B cell (primary cell): ENCODE results near the gene CTDSPL. TPM values are rescaled to one million over a fixed set of nuclear protein-coding genes. Genes with fewer than 3 reads are reported as not detected.

ENCODE experiments used
- ATAC-seq: fragments of 200-7000 bp; cut with Tn5 transposase; one replicate; pipeline ENCODE4 v1.10.0; 2021; ENCODE audit warnings: low read depth, mild to moderate bottlenecking, moderate number of reproducible peaks, moderate library complexity
- CTCF ChIA-PET: fragments of 350-600 bp; sonication (Branson Sonifier 250); formaldehyde crosslinking; loops from one replicate; lab custom pipeline; 2021; ENCODE audit warnings: antibody characterized with exemption, inconsistent platforms; lab: Charles Lee
- POLR2A ChIA-PET: fragments of 350-600 bp; sonication (Branson Sonifier 250); formaldehyde crosslinking; loops from one replicate; lab custom pipeline; 2021; ENCODE audit warnings: antibody characterized with exemption; lab: Charles Lee
- DNase-seq: peaks from one replicate; pipeline ENCODE4 v3.0.0; 2013
- H2AFZ ChIP-seq: 2 replicates; pipeline ENCODE4 v1.6.1; 2012; ENCODE audit warnings: mild to moderate bottlenecking, low read depth, low read length; ENCODE audit not compliant: insufficient read depth, poor library complexity, severe bottlenecking
- H3K27ac ChIP-seq, 2 donors: 1 replicate in 1 of 2; 2 replicates in 1 of 2; pipeline ENCODE4 v1.5.1; 2012 to 2013; ENCODE audit warnings: low read length in 2 of 2, mild to moderate bottlenecking in 2 of 2, moderate library complexity in 1 of 2
- H3K27me3 ChIP-seq, 4 experiments: fragments of 200-600 bp in 1 of 4; sonication (generic) in 1 of 4; replicated peaks in 1 of 4; 1 replicate in 2 of 4; 2 replicates in 2 of 4; pipeline versions ENCODE4 v1.6.1 to v1.7.0; 2013 to 2016; ENCODE audit warnings: low read length in 3 of 4, mild to moderate bottlenecking in 2 of 4, mixed read lengths in 1 of 4, moderate library complexity in 1 of 4; ENCODE audit not compliant: insufficient read depth in 4 of 4, control insufficient read depth in 3 of 4; ENCODE audit errors: control extremely low read depth in 1 of 4
- H3K36me3 ChIP-seq, 2 experiments: replicated peaks in 1 of 2; 1 replicate in 1 of 2; 2 replicates in 1 of 2; pipeline versions ENCODE4 v1.6.1 to v1.7.1; 2013; ENCODE audit warnings: low read length in 1 of 2; ENCODE audit not compliant: insufficient read depth in 2 of 2, control insufficient read depth in 1 of 2; ENCODE audit errors: control extremely low read depth in 1 of 2, extremely low read depth in 1 of 2
- H3K4me1 ChIP-seq, 2 donors: fragments of 200-600 bp in 1 of 2; sonication (generic) in 1 of 2; 1 replicate in 1 of 2; 2 replicates in 1 of 2; pipeline versions ENCODE4 v1.5.1 to v1.6.1; 2013 to 2017; ENCODE audit warnings: low read length in 2 of 2; ENCODE audit not compliant: control insufficient read depth in 2 of 2, insufficient read depth in 2 of 2
- H3K4me2 ChIP-seq: replicated peaks from 2 replicates; pipeline ENCODE3; 2012; ENCODE audit warnings: mild to moderate bottlenecking, low read depth, low read length; ENCODE audit not compliant: poor library complexity, severe bottlenecking
- H3K4me3 ChIP-seq, 5 experiments: fragments of 200-600 bp in 1 of 5; sonication (generic) in 1 of 5; 1 replicate in 3 of 5; 2 replicates in 2 of 5; pipeline versions ENCODE4 v1.5.1 to v1.7.0; 2011 to 2016; ENCODE audit warnings: low read length in 4 of 5, mild to moderate bottlenecking in 4 of 5, low read depth in 2 of 5, control low read depth in 1 of 5, moderate library complexity in 1 of 5; ENCODE audit not compliant: insufficient read depth in 1 of 5; ENCODE audit errors: control extremely low read depth in 1 of 5, extremely low read depth in 1 of 5
- H3K79me2 ChIP-seq: fragments of 200-600 bp; sonication (generic); one replicate; pipeline ENCODE4 v1.6.0; 2016; ENCODE audit warnings: low read length; ENCODE audit not compliant: control insufficient read depth, insufficient read depth
- H3K9ac ChIP-seq: fragments of 200-600 bp; sonication (generic); 2 replicates; pipeline ENCODE4 v1.6.1; 2017; ENCODE audit warnings: mild to moderate bottlenecking, low read length, moderate library complexity
- H3K9me3 ChIP-seq, 3 donors: one replicate each; pipeline versions ENCODE4 v1.6.1 to v1.7.1; 2013; ENCODE audit warnings: low read length in 2 of 3; ENCODE audit not compliant: control insufficient read depth in 2 of 3, insufficient read depth in 1 of 3; ENCODE audit errors: control extremely low read depth in 1 of 3
- H4K20me1 ChIP-seq: 2 replicates; pipeline ENCODE4 v1.6.0; 2012; ENCODE audit warnings: mild to moderate bottlenecking, low read length; ENCODE audit not compliant: insufficient read depth, control insufficient read depth, poor library complexity, severe bottlenecking
- H3K27ac Mint-ChIP-seq: one replicate; pipeline ENCODE4 v1.8.0; 2021; ENCODE audit warnings: mixed read lengths
- H3K27me3 Mint-ChIP-seq: one replicate; pipeline ENCODE4 v1.8.0; 2021; ENCODE audit warnings: mixed read lengths
- H3K4me1 Mint-ChIP-seq: one replicate; pipeline ENCODE4 v1.8.0; 2021; ENCODE audit warnings: mixed read lengths
- H3K4me3 Mint-ChIP-seq: one replicate; pipeline ENCODE4 v1.8.0; 2021; ENCODE audit warnings: mixed read lengths
- H3K9me3 Mint-ChIP-seq: one replicate; pipeline ENCODE4 v1.8.0; 2022; ENCODE audit warnings: mixed read lengths; ENCODE audit not compliant: insufficient read depth
- CTCF ChIP-seq: fragments of 200-600 bp; IDR thresholded peaks from one replicate; pipeline ENCODE4 v1.8.0; 2022; ENCODE audit warnings: antibody characterized with exemption, mild to moderate bottlenecking
- EZH2 ChIP-seq: IDR thresholded peaks from 2 replicates; pipeline ENCODE4 v1.6.1; 2012; ENCODE audit warnings: borderline replicate concordance, low read depth, mild to moderate bottlenecking, moderate library complexity, low read length; ENCODE audit not compliant: insufficient read depth, poor library complexity, severe bottlenecking
- WGBS: methylation state at CpG from one replicate; pipeline ENCODE4 v1.1.5; 2013; ENCODE audit warnings: missing lambda C conversion rate; ENCODE audit not compliant: insufficient coverage; 5-methylcytosine and 5-hydroxymethylcytosine counted together
- intact Hi-C: fragments of 100-400 bp; cut with micrococcal nuclease; formaldehyde crosslinking; loops from one replicate; pipeline ENCODE4 v1.10.0; 2022
- polyA plus RNA-seq: library from polyadenylated mRNA; depleted of rRNA; stranded (reverse); fragments of >200 nt; gene quantifications from 2 replicates; pipeline ENCODE4 v1.2.3, GENCODE V29; 2012
- total RNA-seq, 2 donors: library from RNA; stranded (reverse); fragments of 120-200 nt in 1 of 2; gene quantifications; 1 replicate in 1 of 2; 2 replicates in 1 of 2; pipeline versions ENCODE4 v1.2.3 to v1.2.4, GENCODE V29; 2013 to 2022

CTDSPL gene
- total and polyA plus RNA-seq, 2 donors (not counting 1 experiment from before 2014, with no cell fraction given) = not detected

- Histone ChIP-seq H3K36me3 (no peaks in the 10 kb centered on the region), H3K9ac (no peak overlapping the region), H3K79me2 (no peaks in the 10 kb centered on the region), H3K4me2 (no peak overlapping the region), H3K27ac (no peak overlapping the region), H3K4me3 (no peak overlapping the region), H2AFZ (no peak overlapping the region), H4K20me1 (no peaks in the 10 kb centered on the region), H3K9me3 (no peaks in the 10 kb centered on the region), H3K27me3 (no peaks in the 10 kb centered on the region), H3K4me1 (no peaks in the 10 kb centered on the region)
- ATAC-seq (no peak), DNase-seq (no peak)
- ChIA-PET CTCF (no interaction called here), POLR2A (no interaction called here)
- H3K4me3 Mint-ChIP-seq = no peak overlapping the region
- no CpG with 5 or more reads among the region's 9 CpGs for WGBS
- no peak overlapping the region for H3K27ac Mint-ChIP-seq
- intact Hi-C loops = no loop called here
- H3K27me3 Mint-ChIP-seq = peaks cover 8% of the 10 kb centered on the region
- no peaks in the 10 kb centered on the region for H3K4me1 Mint-ChIP-seq
- TF ChIP-seq CTCF (no peak), EZH2 (no peak)
- no peaks in the 10 kb centered on the region for H3K9me3 Mint-ChIP-seq
Measured at GRCh38 chr3:37824090-37824953, 37.4 kb upstream of the CTDSPL start.

DNA sequence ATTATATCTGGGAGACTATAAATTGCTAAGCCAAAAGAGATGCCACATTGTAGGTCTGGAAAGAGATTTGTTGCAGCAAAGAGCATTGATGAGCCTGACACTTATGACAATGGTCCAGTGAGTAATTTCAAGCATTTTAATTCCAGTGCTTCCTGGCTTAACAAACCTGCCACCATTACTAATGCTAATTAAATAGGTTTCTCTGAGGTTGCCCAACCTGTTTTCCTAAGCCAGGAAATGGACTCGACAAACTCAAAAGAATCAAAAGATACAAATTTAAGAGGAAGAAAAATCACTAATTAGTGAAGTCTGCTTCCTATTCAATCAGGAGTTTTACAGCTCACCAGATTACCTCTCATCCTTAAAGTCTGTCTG lies 36.7 kb upstream of the CTDSPL start:
- Mint-ChIP-seq H3K9me3 (no peaks in the 10 kb centered on the region), H3K27ac (no peak overlapping the region), H3K4me3 (no peak overlapping the region), H3K4me1 (no peaks in the 10 kb centered on the region), H3K27me3 (peaks cover 8% of the 10 kb centered on the region)
- Histone ChIP-seq H3K9ac (no peak overlapping the region), H3K79me2 (no peaks in the 10 kb centered on the region), H3K4me1 (no peaks in the 10 kb centered on the region), H3K36me3 (no peaks in the 10 kb centered on the region), H3K9me3 (no peaks in the 10 kb centered on the region), H3K4me3 (no peak overlapping the region), H3K27ac (no peak overlapping the region), H3K4me2 (no peak overlapping the region), H2AFZ (no peak overlapping the region), H3K27me3 (no peaks in the 10 kb centered on the region), H4K20me1 (no peaks in the 10 kb centered on the region)
- ChIA-PET POLR2A (no interaction called here), CTCF (interaction anchor here (1.0 kb wide), 1 partner anchor 10 kb away, joined by 3 read pairs; no protein-coding TSS in a partner anchor)
- intact Hi-C loops = no loop called here
- ATAC-seq (no peak), DNase-seq (no peak)
- no peak for TF ChIP-seq CTCF
- no peak for TF ChIP-seq EZH2
- WGBS = no CpG with 5 or more reads among the region's 1 CpG
